HG02884 (cell line): Measurements from ENCODE around the gene KCTD16.

Source experiments
- ATAC-seq: cut with Tn5 transposase; IDR thresholded peaks from one replicate; pipeline ENCODE4 v1.9.1; 2021; ENCODE audit warnings: mild to moderate bottlenecking, moderate library complexity; ENCODE audit not compliant: unreplicated experiment

KCTD16 gene

GRCh38 chr5:144390133-144390532, 219.5 kb downstream of the KCTD16 start:
- ATAC-seq = no peak

DNA sequence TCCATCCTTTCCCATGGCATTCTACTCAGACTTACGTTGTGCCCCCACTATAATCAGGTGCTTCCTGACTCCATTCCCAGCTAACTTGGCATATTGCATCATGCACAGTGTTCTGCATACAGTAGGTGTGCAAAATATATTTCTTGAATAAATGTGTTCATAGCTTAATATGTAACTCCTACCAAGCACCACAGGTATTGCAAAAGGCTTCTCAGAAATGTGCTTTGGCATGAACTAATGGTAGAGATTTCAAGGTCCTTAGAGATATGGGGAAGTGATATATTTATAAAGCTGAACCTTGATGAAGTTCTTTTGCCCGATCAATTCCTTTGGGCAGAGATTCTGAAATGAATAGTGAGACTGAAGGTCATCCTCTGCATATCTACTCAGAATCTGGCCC, 220.4 kb downstream of the KCTD16 start:
- ATAC-seq = no peak

DNA sequence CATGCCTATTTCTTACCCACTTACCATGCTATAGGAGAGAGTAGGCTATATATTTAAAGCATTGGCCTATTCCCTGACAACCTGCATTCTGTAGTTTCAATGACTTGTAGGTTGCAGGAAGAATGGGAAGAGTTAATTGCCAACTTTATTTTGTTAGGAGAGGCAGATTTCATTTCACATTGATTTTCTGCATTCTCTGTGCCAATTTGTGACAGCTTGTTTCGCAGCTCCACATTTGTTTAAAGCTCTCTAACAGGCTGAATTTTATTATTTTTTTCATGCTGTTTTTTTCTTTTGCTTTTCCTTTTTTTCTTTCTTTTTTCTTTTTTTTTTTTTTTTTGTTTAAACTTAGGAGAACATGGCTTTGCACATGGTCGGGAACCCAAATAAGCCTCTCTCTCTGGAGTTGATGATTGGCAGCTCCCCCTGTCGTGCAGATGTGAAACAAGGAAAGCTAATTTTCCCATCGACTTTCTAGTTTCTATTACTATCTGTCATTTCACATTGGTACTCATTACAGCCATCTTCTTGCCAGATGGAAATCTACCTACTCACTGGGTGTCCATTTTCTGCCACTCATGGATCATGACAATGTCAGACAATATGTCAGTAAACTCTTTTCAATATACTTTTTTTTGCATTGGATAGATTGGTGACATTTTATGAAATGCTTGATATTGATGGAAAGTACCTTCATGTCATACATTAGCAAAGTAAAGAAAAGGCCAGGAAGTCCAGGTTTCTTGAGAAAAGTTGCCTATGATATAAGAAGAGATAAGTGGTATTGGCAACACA, 223.2 kb downstream of the KCTD16 start:
- ATAC-seq = no peak

- peak; percentile 73 for ATAC-seq
These were observed 225.0 kb downstream of the KCTD16 start for GRCh38 chr5:144395704-144396103.

DNA sequence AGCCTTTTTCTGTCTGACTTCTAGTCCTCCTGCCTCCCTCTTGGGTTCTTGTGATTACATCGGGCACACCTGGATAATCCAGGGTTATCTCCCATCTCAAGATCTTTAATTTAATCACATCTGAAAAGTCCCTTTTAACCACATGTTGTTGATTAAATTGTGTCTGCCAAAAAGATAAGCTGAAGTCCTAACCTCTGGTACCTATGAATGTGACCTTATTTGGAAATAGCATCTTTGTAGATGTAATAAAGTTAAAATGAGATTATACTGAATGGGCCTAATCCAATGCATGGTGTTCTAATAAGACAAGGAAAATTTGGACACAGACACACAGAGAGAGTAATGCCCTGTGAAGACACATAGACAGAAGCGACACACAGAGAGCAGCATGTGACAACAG, 232.4 kb downstream of the KCTD16 start:
- ATAC-seq = no peak

DNA sequence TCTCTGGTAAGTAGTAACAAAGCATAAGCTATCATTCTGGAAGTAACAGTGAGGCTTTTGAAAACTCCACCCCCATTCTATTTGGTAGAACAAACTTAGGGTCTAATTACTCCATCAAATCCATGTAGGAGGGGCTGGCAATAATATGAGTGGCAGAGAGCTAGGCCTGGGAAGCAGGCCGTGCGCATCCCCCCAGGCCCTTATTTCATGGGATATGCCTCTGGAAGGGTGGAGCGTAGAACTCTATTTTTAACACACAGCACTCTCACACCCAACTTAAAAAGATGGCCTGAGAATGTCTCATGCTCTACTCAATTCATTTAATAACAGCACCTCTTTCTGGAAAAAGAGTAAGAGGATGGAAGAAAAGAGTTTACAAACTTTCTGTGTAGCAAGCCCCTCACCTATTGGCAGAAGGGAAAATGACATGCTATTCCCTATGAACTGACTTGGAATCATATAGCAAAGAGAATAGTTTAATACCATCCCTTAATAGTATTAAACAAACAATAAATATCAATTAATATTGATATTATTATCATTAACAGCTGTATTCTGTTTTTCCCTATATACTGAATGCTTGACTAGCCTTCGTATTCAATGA, 233.2 kb downstream of the KCTD16 start:
- no peak for ATAC-seq

DNA sequence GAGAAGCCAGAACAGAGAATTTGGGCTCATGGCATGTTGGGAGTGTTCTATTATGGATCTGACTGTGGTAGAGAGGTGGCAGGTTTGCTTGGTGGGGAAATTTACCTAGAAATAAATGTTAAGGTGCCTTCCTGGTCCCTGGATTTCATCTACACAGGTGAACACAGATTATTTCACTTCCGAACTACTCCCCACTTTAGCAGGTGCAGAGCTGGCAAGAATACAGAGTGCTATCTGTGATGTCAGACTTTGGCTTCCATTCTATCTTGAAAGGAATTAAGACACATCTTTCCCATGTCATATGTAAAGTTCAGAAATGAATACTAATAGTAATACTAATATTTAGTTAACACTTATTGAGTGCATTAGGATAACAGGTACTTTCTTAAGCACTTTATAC, 234.0 kb downstream of the KCTD16 start:
- ATAC-seq = no peak

DNA sequence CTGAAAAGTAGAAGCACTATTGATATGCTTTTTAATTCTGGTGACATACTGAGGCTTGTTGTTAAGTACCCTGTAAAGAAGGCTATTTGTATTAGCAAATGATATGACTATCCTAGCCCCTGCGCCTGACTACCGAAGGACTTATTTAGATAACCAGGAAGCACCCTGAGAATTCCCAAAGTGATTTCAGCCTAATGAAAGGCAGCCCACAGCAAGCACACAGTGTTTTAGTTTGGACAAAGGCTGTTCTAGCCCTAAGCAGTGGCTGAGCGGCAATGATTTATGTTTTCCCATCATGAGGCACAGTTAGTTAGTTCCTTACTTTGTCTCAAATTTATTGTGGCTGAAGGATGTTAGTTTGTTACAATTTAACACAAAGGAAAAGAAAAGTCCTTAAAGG, 235.3 kb downstream of the KCTD16 start:
- ATAC-seq = no peak

DNA sequence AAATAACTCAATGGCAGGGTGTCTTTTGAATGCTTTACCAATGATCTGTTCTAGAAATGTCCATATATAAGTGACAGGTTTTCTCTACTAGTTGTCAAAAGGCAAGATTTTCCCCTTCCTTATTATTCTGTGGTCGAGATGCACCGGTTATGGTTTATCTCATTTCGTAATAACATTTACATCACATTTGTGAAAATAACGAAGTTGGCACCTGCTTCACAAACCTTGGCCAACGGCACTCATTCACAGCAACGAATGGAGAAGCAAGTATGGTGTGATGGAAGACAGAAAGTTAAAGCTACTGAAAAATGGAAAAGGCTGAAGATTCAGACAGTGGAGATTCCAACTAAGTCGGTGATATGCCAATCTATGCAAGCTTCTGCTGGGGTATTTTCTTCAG, 235.8 kb downstream of the KCTD16 start:
- no peak for ATAC-seq

DNA sequence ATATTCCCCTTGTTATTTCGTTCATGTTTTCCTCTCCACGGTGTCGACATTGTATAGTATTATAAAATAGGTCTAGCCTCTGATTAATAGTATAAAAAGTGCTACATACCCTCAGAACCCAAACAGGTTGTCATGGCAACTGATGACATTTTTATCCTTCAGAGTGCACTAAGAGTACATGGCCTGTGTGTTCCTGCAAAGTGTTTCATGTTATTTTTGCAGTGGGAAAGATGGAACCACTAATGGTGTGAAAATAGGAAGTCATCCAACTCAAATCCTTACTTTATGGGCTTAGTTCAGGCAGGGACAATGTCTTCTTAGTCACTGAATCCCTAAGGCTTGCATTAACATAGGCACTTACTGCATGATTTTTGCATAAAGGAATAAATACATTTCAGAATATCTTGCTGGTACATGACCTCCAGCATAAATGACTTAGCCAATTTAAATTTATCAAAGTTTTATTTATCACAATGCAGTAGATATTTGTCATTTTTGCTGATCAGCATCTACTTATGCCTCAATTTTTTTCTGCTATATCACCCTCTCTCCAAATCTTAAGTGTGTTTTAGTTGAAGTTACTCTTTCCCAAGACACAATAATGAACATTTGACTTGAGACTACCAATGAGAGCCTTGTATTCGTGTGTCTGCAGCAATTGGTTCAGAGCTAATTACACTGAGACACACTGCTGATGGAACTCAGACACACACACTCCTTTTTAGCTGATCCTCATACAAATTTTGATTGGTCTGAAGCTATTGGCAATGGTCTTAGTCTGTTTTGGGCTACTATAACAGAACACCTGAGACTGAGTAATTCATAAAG, 243.7 kb downstream of the KCTD16 start:
- no peak for ATAC-seq

- ATAC-seq = no peak
These were observed 245.5 kb downstream of the KCTD16 start for GRCh38 chr5:144416196-144416595.

GRCh38 chr5:144418719-144419118, 248.0 kb downstream of the KCTD16 start:
- no peak for ATAC-seq

GRCh38 chr5:144421411-144421810, 250.7 kb downstream of the KCTD16 start:
- no peak for ATAC-seq

DNA sequence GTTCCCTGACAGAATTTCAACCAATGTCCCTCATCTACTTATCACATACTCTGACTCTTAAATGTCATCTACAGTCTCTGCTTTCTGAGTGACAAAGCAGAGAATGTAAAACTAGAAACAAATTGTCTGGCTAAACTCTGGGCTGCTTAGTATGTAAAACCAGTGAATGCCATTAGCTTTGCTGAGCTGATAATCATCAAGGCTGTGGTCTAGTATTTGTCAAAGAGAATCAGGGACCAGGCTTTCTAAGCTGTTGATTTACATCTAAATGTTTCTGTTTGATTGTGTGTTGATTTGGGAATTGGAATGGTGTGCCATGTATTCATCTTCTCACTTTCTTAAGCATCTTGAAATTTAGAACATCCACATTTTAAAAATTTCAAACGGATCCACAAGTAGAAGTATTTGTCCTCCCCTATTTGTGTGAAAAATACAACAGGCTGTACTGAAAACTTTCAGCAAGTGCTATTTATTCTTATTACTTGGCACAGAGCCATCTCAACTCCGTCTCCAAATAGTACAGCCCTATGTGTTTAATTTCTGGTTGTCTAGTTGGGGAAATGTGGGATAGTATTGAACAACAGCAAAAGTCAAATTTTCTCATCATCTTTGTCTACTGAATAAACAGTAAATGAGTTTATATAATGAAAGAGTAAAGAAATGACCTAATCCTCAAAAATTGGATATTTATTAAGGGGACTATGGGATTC, 251.5 kb downstream of the KCTD16 start:
- ATAC-seq = no peak

GRCh38 chr5:144427866-144428265, 257.2 kb downstream of the KCTD16 start:
- no peak for ATAC-seq

DNA sequence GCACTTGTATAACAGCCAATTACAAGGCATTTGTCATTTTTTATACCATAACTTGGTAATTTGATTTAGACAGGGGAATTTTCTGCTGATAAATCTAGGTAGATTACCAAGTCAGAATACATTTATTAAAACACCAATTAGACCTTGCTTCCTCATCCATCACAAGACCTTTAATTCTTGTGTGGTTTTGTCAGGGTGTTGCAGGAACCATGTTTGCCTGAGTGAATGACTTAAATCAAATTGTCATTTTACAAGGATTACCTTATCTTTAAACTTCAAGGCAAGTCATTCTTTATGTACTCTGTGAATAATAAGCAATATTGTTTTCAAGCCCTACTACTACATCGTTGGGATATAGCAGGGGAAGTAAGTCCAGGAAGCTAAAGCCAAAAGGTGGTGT, 257.7 kb downstream of the KCTD16 start:
- ATAC-seq = no peak

DNA sequence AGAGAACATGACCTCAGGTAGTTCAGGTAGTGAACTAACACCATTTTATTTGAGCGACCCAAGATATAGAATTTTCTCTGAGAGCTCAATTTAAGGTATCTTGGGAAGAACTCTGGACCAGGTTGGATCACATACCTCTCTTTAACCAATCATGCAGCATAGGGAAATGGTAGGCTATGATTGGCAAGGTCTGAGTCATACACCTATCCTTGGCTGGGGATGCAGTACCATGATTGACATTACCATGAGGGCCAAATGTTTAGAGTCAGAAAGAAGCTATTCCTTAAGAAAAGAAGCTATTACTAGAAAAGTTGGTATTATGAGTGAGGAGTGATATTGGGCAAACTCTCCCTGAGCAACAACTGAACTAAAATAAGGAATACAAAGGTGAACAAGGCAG, 258.7 kb downstream of the KCTD16 start:
- no peak for ATAC-seq

DNA sequence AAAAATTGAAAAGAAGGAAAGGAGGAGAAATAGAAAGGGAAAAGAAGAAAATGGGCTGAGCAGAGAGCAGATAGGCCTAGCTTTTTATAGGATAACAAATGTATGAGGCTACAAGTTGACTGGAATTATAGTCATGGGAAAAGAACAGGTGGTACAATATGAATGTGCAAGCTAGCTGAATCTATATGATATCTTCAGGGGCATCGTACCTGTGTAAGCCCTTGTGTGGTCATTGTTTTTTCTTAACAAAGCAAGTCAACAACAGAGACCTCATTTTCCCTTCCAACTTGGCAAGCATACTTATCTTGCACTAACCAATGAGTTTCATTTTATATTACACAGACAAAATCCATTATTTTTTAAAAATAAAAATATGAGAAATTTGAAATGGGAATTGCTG, 259.2 kb downstream of the KCTD16 start:
- no peak for ATAC-seq

GRCh38 chr5:144433140-144433822, 262.6 kb downstream of the KCTD16 start:
- no peak for ATAC-seq

- no peak for ATAC-seq
These were observed 263.2 kb downstream of the KCTD16 start for GRCh38 chr5:144433893-144434292.

DNA sequence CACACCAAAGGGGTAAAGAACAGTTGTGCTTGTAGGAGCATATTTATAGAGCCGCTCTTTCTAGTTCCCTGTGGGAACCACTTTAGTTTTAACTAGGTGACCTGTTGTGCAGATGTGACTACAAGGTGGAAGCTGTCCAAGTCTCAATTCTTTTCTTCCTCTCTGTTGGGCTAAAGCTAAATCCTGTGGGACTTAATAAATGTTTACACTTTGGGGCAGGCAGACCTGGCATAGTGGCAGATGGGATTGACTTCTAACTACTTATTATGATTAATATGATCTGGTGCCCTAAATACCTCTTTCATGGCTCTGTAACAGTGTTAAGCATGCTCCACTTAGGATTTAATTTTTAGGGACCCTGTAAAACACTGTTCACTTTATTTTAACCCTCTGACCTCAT, 265.3 kb downstream of the KCTD16 start:
- no peak for ATAC-seq
